Middle frontal gyrus (tissue), 1 donor: ENCODE data around the gene RPL23.
A peak's percentile ranks its signal among the peaks of the same experiment; 100 is the strongest.

Experiments used
- DNase-seq: peaks from one replicate; pipeline ENCODE4 v3.0.0-alpha.2; 2015; ENCODE audit warnings: low spot score; ENCODE audit errors: extremely low spot score

The RPL23 gene

DNA sequence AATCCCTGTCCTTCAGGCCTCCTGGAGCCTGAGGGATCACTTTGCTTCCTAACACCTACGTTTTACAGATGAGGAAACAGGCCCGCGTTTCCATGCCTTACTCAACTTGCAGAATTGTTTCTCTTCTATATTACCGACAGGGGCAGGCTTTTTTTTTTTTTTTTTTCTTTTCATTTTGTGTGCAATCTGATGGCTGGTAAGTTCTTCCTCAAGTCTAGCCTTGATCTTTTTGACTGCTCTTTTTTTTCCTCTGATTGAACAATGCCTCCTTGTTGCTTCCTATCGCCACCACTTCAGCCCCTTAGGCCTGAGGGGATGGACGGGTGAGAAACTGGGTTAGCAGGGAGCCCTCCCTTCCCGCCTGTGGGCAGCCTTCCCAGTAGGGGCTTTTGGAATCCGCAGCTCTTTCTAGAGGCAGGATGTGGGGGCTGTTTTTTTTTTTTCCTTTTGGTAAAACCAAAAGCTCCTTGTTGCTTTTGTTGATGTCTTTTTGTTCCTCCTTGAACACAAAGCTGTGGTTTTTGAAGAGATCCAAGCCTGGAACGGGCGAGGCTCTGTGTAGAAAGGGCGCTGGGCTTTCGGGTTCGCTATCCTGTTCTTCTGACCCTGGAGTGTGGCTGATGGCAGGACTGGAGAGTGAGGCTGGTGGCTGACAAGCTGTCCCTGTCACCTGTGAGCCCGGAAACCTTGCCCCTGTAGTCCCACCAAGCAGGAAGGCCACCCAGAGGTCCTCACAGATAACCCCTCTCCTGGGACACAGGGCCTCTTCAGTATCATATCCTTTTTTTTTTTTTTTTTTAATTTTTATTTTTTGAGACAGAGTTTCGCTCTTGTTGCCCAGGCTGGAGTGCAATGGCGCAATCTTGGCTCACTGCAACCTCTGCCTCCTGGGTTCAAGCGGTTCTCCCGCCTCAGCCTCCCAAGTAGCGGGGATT lies 30.3 kb upstream of the RPL23 start:
- no peak for DNase-seq

DNA sequence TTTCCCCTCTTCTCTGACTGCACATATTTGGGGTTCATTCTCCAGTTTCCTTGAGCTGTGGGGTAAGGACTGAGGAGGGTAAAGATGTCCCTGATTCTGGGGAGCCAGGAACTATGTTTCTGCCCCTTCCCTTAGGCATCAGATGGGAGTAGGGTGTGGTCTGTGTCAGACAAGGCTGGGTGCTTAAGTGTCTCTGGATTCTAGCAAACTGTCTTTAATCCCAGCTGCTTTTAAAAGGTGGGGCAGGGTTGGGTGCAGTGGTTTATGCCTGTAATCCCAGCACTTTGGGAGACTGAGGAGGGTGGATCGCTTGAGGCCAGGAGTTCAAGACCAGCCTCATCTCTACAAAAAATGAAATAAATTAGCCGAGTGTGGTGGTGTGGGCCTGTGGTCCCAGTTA lies 29.3 kb upstream of the RPL23 start:
- no peak for DNase-seq

GRCh38 chr17:38881600-38882191 lies 28.2 kb upstream of the RPL23 start:
- no peak for DNase-seq

DNA sequence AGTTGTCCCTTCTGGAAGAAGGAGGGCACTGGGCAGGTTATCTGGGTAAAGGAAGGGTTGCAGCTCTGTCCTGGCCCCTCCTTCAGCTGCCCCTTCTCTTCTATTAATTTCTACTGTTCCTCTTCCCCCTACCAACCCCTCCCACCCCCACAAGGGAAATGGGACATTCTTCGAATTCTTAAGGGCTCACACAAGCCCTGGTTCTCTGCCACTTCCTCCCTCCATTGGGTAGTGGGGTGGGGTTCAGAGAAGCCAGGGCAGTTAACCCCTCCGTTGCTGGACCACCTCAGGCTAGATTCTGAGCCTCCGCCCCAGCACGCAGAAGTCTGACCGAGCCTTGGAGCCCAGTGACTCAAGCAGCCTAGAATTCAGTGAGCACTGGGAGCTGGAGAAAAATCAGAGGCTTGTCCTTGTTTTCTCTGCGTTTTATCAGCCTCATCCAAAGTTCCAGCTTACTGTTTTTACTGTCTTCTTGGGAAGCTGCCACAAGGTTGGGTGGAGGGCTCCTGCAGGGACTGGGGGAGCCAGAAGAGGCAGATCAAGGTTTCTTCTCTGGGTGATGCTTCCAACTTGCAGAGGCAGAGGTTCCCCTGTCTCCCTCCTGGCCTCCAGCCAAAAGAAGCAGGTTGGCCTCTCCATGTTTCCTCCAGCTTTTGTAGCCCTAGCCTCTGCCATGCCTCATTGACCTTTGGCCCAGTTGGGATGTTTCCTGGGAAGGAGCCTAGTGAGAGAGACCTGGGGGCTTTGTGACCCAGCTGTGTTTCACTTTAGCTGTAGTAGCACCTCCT lies 26.6 kb upstream of the RPL23 start:
- DNase-seq, result no peak

DNA sequence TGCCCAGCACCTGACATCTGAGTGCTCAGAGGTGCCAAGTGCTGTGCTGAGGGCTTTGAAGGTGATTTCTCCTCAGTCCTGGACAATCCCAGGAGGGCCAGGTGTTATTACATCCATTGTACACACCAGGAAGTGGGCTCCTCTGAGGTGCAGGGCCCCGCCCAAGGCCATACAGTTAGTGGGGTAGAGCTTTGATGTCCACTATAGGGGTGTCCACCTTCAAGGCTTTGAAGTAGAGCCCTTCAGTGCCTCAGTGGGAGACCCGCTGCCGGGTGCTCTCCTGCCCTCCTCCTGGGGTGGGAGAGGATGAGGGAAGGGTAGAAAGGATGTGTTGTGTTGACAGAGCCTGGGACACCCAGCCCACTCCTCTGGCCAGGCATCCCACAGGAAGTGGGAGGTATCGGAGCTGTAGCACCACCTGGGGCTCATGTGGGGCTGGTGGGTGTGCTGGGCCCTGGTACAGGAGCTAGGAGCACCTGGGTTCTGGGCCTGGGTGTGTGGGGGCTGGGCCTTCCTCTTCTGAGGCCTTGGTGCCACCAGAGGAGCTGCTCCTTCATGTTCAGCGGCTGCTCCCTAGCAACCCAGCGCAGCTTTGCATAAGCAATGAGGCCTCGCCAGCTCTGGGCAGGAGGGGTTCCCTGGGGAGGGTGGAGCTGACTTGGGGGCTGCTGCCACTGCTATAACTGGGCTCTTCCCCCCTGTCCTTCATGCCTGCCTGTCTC lies 23.8 kb upstream of the RPL23 start:
- no peak for DNase-seq

DNA sequence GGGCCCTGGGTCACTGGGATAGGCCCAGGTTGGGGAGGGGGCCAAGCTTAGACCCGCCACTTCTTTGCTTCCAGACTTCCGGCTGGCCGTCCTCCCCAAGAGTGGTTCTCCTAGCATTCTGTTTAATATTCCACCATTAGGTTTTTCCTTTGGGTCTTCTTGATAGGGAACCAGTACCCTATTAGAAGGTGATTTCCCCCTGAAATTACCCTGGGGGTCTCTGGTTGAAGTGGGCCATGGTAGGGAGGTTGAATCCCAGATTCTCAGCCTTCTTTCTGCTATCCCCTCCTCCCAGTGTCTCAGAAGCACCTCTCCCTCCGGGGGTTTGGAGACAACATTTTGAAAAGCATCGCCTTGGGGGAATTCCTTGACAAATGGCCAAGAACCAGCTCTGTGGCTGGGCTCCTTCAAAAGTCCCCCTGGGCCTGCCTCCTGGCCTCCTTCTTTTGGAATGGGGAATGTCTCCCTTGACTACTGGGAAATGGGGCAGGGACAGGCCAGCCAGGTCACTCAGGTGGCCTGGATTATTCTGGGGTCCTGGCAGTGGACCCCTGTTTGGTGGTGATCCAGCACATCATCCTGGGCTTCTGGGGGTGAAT lies 22.1 kb upstream of the RPL23 start:
- DNase-seq, result no peak

DNA sequence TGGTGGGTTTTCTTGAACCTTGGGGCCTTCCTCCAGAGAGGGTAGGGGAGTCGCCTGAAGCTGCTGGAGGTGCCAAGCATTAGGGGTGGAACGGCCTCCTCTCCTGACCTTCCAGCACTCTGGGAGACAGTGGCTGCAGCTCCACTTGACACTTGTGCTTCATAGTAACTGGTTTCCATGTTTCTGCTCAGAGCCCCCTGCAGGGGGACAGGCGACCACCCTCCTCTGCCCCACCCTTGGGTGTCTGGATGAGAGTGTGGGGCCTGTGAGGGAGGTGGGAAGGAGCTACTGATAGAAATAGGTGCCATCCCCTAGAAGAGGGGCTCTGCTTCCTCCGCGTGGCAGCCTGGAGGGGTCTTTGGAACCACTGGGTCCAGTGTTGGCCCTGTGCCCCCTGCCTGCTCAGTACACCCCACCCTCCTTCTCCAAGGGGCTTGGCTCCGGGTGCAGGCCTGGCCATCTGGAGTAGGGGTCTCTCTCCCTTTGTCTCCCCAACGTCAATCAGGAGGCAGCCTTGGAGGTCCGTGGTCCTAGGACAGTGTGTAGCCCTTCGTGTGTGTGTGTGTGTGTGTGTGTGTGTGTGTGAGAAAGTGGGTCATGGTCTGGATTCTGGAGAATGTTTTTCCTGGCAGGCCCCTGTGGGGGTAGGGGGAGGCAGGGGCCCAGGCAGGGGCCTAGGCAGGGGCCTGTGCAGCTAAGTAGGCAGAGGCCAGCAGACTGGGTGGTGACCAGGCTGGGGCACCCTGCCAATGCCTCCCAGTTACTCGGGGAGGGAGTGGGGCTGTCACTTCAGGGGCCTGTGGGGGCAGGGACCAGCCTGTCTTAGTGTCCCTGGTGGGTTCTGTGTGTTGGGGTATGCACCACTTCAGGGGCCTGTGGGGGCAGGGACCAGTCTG lies 21.2 kb upstream of the RPL23 start:
- no peak for DNase-seq

- no peak for DNase-seq
These were observed 20.3 kb upstream of the RPL23 start for GRCh38 chr17:38873640-38874380.

DNA sequence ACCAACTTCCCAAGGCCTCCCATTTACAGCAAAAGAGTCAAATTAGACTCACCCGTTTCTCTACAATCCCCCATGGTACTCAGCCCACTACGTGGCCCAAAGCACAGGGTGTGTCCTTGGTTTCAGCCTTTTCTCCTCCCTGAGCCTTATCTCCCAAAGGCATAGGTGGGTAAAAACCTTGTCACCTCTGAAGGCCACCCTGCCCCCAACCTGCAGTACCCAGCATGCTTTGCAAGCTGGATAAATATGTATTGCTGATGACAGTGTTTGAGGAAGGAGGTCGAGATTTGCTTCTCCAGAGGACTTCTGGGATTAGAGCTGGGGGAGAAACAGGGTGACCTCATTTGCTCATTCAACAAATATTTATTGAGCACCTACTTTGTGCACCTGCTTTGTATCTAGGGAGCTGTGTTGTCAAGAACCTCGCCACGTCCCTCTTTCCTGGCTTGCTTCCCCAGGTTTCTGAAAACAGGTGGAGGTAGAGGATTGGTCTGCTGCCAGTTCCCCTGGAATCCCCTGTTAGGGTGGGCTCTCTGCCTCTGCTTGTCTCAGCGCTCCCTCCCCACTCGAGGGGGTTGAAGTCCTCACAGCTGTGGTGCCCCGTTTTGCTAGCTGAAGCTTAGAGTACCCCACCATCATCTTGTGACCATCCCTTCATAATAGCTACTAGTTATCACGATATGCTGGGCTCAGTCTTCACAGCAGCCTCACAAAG lies 19.3 kb upstream of the RPL23 start:
- no peak for DNase-seq

DNA sequence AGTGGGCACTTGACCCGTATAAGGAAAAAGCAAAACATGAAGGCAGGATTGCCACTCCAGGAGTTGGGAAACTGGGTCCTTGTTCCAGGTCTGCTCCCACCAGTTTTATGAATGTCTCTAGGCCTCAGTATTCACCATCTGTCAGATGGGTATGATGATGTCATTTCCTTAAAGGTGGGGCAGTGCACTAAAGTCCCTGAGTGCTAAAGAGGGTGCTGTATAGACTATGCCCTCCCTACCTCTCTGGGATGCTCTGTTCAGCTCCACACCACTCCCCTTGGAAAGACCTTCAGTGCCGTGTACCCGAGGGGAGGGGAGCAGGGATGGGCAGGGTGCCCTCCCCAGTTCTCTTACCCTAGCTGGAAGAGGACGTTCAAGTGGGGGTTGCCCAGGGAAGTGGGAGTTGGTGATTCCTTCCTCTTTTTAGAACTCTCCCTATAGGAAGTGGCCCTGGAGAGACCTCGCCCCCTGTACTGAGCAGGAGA lies 18.5 kb upstream of the RPL23 start:
- DNase-seq, result no peak

- DNase-seq, result no peak
These were observed 17.9 kb upstream of the RPL23 start for GRCh38 chr17:38871247-38872015.

DNA sequence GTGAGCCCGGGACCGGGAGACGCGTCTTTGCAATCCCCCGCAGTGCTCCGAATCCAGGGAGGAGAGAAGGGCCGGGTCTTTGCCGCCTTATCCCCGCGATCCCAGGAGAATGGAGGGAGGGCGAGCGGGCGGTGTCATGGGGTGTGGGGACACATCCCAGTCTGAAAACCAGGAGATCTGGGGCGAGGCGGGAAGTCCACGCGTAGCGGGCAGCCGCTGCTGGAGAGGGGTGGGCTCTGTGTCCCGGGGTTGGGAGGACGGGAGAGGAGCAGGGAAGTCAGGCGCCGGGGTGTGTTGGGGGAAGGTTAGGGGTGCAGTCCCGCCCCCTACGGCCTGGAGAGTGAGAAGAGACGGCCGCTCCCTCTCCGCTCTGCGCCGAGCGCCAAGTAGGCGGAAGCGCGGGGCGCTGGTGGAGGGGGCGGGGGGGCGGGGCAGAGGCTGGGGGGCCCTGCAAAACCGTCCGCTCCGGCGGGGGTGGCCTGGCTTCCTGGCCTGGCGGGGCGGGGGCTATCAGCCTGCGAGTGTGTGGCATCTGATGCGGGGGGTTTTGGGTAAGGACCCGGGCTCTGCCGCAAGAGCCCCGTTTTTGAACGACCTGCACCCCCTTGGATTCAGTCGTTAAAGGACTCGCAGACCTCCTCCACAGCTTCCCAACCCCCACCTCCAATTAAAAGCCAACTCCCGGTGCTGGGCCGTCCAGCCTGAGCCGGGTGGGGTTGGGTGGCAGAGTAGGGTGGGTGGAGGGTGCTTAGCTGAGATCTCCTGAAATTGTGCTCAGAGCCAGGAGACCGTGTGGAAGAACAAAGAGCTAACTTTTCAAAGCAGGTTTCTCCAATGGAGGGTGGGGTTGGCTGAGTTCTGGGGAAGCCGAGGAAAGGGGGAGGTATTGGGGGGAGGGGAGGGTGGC lies 17.0 kb upstream of the RPL23 start:
- DNase-seq, result no peak

DNA sequence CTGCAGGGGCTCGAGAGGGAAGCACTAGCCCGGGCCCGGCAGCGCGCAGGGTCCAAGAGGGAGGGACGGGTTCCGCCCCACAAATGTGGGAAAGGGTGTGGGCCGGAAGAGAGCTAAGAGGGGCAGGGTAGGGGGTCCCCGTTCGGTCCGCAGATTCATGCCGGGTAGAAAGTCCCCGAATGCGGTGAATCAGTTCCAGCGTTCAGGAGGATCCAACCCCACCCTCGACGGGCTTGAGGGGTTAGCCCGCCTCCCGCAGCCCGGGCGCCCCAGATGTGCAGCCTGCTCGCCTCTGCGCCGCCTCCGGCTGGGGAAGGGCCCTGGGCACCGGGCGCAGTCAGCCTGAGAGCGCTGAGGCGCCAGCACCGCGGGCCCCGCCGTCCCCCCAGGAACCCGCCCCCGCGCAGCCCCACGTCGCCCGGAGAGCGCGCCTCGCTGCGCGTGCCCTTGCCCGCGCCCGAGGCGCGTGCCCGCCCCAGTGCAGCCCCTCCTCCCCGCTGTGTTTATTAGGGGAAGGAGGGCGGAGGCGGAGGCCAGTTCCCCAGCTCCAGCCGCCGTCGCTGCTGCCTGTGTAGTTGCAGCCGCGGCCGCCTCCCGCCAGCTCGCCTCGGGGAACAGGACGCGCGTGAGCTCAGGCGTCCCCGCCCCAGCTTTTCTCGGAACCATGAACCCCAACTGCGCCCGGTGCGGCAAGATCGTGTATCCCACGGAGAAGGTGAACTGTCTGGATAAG lies 16.2 kb upstream of the RPL23 start, which contains the start of gene LASP1:
LASP1 (plus strand) TSS at position 533 of the 733 bp plus-strand sequence; CDS start at position 665, 132 bp downstream.
- peak; percentile 79 for DNase-seq

DNA sequence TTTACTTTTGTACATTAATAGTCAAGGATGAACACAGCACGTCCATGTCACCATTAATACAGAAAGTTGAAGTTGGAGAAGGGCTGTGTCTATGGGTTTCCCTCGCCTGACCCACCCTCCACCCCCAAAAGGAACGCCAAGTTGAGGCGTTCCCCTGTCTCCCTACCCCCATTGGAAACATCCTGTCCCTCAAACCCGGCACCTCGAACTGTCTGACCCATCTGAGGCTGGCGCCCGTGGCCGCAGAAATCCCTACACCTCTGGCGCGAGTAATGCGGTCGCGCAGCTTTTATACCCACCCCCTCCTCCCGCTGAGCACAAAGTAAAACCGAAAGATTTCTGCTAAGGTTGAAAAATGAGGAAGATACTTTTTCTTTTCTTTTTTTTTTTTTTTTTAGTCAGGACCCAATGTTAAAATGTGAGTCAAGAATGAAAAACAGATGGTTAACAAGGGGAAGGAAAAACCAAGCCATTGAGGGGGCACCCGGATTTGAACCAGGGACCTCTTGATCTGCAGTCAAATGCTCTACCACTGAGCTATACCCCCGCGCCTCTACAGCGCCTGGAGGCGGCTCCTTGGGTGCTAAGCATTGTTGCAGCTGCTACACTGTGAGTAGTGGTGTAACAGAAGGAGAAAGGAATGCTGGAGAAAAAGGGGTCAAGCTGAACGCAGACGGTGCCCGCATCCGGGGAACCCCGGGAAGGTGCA lies 15.4 kb upstream of the RPL23 start:
- peak; percentile 77 for DNase-seq
